Measurements from ENCODE around the gene COASY.
A peak's percentile ranks its signal among the peaks of the same experiment; 100 is the strongest.
"Not testable (repeated sequence)": the region's sequence is repeated elsewhere in the genome, so short reads cannot be mapped to it uniquely, and the experiment has no call there.

The COASY gene

GRCh38 chr17:42531455-42532354 lies 30.2 kb upstream of the COASY start:
- DNase-seq (ENCODE audit: low spot score) = peak; percentile 45

- DNase-seq (ENCODE audit: low spot score) = no peak
Measured at GRCh38 chr17:42535155-42536047, 26.5 kb upstream of the COASY start.

GRCh38 chr17:42536048-42536371 lies 25.9 kb upstream of the COASY start, which contains the start of gene NAGLU:
Gene NAGLU, plus strand, starts transcription at chr17:42536241. Its CDS starts 32 bp downstream, at chr17:42536273.
- peak; percentile 77 for DNase-seq (ENCODE audit: low spot score)

- DNase-seq (ENCODE audit: low spot score) = peak; percentile 55
Measured at GRCh38 chr17:42536372-42537155, 25.4 kb upstream of the COASY start.

- DNase-seq (ENCODE audit: low spot score) = no peak
Measured at GRCh38 chr17:42537156-42537805, 24.7 kb upstream of the COASY start.

GRCh38 chr17:42537826-42538451 lies 24.0 kb upstream of the COASY start:
- DNase-seq (ENCODE audit: low spot score) = no peak

- no peak for DNase-seq (ENCODE audit: low spot score)
Measured at GRCh38 chr17:42538482-42538881, 23.5 kb upstream of the COASY start.

GRCh38 chr17:42540558-42540957 lies 21.4 kb upstream of the COASY start:
- not testable (repeated sequence) for DNase-seq (ENCODE audit: low spot score)

GRCh38 chr17:42541041-42541833 lies 20.7 kb upstream of the COASY start:
- peak; percentile 46 for DNase-seq (ENCODE audit: low spot score)

- no peak for DNase-seq (ENCODE audit: low spot score)
Measured at GRCh38 chr17:42543190-42544079, 18.5 kb upstream of the COASY start.

- DNase-seq (ENCODE audit: low spot score) = no peak
Measured at GRCh38 chr17:42544874-42545283, 17.1 kb upstream of the COASY start.

- not testable (repeated sequence) for DNase-seq (ENCODE audit: low spot score)
Measured at GRCh38 chr17:42545755-42546505, 16.0 kb upstream of the COASY start.

GRCh38 chr17:42547001-42547461 lies 14.9 kb upstream of the COASY start:
- no peak for DNase-seq (ENCODE audit: low spot score)

GRCh38 chr17:42547698-42548069 lies 14.3 kb upstream of the COASY start:
- DNase-seq (ENCODE audit: low spot score) = no peak

- peak; percentile 76 for DNase-seq (ENCODE audit: low spot score)
Measured at GRCh38 chr17:42548070-42548837, 13.7 kb upstream of the COASY start.

- no peak for DNase-seq (ENCODE audit: low spot score)
Measured at GRCh38 chr17:42548993-42549755, 12.8 kb upstream of the COASY start.

GRCh38 chr17:42552736-42553135 lies 9.2 kb upstream of the COASY start, which contains the start of gene HSD17B1:
Gene HSD17B1, plus strand, starts transcription at chr17:42552923. Its CDS starts 11 bp downstream, at chr17:42552934.
- DNase-seq (ENCODE audit: low spot score) = not testable (repeated sequence)
